ENCODE results near the gene GSTK1. TPM values are rescaled to one million over a fixed set of nuclear protein-coding genes. Genes with fewer than 3 reads are reported as not detected.

GSTK1 gene
- total RNA-seq, 8 experiments from 2014 or later: 18.0 to 189 (median 46.9) TPM

GRCh38 chr7:143240291-143241168, 22.7 kb upstream of the GSTK1 start:
- Histone ChIP-seq H3K27ac (no peak overlapping the region), H3K4me1 (replicated peaks in 1 of 2) (peaks cover 16 to 18% of the 10 kb centered on the region in 2 donors), H3K4me3 (no peak overlapping the region)
- in situ Hi-C loops (cut with MboI; ENCODE audit: low pct_unique_long_range_greater_than_20kb in 2 of 9, low sequenced_read_pairs in 9 of 9, unreplicated experiment in 9 of 9): loop anchor here in 2 of 9 experiments (25.0 kb wide), 1 partner anchor 172 kb away; the partner anchor contains the start of gene EPHA1 (in 2 of the 2)
- ATAC-seq (replicated peaks in 6 of 8): peak; percentile 81 to 98 (median 88)
- 0 to 90% (median 13%) methylated on average over 2 to 9 of the region's 9 CpGs; no CpG with 5 or more reads in 1 of the 10 experiments for WGBS, 10 experiments

GRCh38 chr7:143242306-143242705, 20.9 kb upstream of the GSTK1 start:
- in situ Hi-C loops (cut with MboI; ENCODE audit: low pct_unique_long_range_greater_than_20kb in 2 of 9, low sequenced_read_pairs in 9 of 9, unreplicated experiment in 9 of 9): loop anchor here in 2 of 9 experiments (25.0 kb wide), 1 partner anchor 170 kb away; the partner anchor contains the start of gene EPHA1 (in 2 of the 2)
- ATAC-seq (replicated peaks in 6 of 8): no peak
- Histone ChIP-seq H3K4me1 (replicated peaks in 1 of 2) (peaks cover 16 to 18% of the 10 kb centered on the region in 2 donors), H3K27ac (no peak overlapping the region), H3K4me3 (no peak overlapping the region)
- 0 to 93% (median 83%) methylated on average over 2 to 11 of the region's 11 CpGs; no CpG with 5 or more reads in 1 of the 10 experiments for WGBS, 10 experiments

- Histone ChIP-seq H3K27ac (no peak overlapping the region), H3K4me1 (replicated peaks in 1 of 2) (peaks cover 16 to 18% of the 10 kb centered on the region in 2 donors), H3K4me3 (no peak overlapping the region)
- 14 to 92% (median 43%) methylated on average over 3 to 7 of the region's 7 CpGs; no CpG with 5 or more reads in 2 of the 10 experiments for WGBS, 10 experiments
- ATAC-seq (replicated peaks in 6 of 8): peak in 4 of 8 experiments; percentile 16 to 37 (median 25)
- in situ Hi-C loops (cut with MboI; ENCODE audit: low pct_unique_long_range_greater_than_20kb in 2 of 9, low sequenced_read_pairs in 9 of 9, unreplicated experiment in 9 of 9): loop anchor here in 2 of 9 experiments (25.0 kb wide), 1 partner anchor 169 kb away; the partner anchor contains the start of gene EPHA1 (in 2 of the 2)
These were observed 20.1 kb upstream of the GSTK1 start for GRCh38 chr7:143243111-143243510.

GRCh38 chr7:143243614-143244013, 19.6 kb upstream of the GSTK1 start:
- WGBS, 10 experiments: 0 to 62% (median 6%) methylated on average over 1 to 3 of the region's 3 CpGs; no CpG with 5 or more reads in 2 of the 10 experiments
- in situ Hi-C loops (cut with MboI; ENCODE audit: low pct_unique_long_range_greater_than_20kb in 2 of 9, low sequenced_read_pairs in 9 of 9, unreplicated experiment in 9 of 9): loop anchor here in 2 of 9 experiments (25.0 kb wide), 1 partner anchor 169 kb away; the partner anchor contains the start of gene EPHA1 (in 2 of the 2)
- ATAC-seq (replicated peaks in 6 of 8): peak in 5 of 8 experiments; percentile 61 to 83 (median 77)
- H3K4me3 ChIP-seq: no peak overlapping the region
- H3K4me1 ChIP-seq (replicated peaks in 1 of 2): peaks cover 16 to 18% of the 10 kb centered on the region in 2 donors
- no peak overlapping the region for H3K27ac ChIP-seq

GRCh38 chr7:143244321-143244720, 18.9 kb upstream of the GSTK1 start:
- in situ Hi-C loops (cut with MboI; ENCODE audit: low pct_unique_long_range_greater_than_20kb in 2 of 9, low sequenced_read_pairs in 9 of 9, unreplicated experiment in 9 of 9): loop anchor here in 2 of 9 experiments (25.0 kb wide), 1 partner anchor 168 kb away; the partner anchor contains the start of gene EPHA1 (in 2 of the 2)
- Histone ChIP-seq H3K27ac (no peak overlapping the region), H3K4me3 (no peak overlapping the region), H3K4me1 (replicated peaks in 1 of 2) (peaks cover 16 to 18% of the 10 kb centered on the region in 2 donors)
- no peak for ATAC-seq (replicated peaks in 6 of 8)
- 0 to 60% (median 18%) methylated on average over 1 of the region's 1 CpG; no CpG with 5 or more reads in 6 of the 10 experiments for whole genome bisulfite sequencing, 10 experiments

GRCh38 chr7:143245123-143245522, 18.1 kb upstream of the GSTK1 start:
- in situ Hi-C loops (cut with MboI; ENCODE audit: low pct_unique_long_range_greater_than_20kb in 2 of 9, low sequenced_read_pairs in 9 of 9, unreplicated experiment in 9 of 9): loop anchor here in 2 of 9 experiments (25.0 kb wide), 1 partner anchor 167 kb away; the partner anchor contains the start of gene EPHA1 (in 2 of the 2)
- no peak for ATAC-seq (replicated peaks in 6 of 8)
- 13 to 100% (median 79%) methylated on average over 1 to 3 of the region's 3 CpGs for WGBS, 10 experiments
- H3K4me3 ChIP-seq: no peak overlapping the region
- peaks cover 16 to 18% of the 10 kb centered on the region in 2 donors for H3K4me1 ChIP-seq (replicated peaks in 1 of 2)
- no peak overlapping the region for H3K27ac ChIP-seq

- H3K4me1 ChIP-seq (replicated peaks in 1 of 2): peaks cover 13 to 15% of the 10 kb centered on the region in 2 donors
- 30 to 100% (median 57%) methylated on average over 1 of the region's 1 CpG; no CpG with 5 or more reads in 3 of the 10 experiments for WGBS, 10 experiments
- H3K27ac ChIP-seq: no peak overlapping the region
- in situ Hi-C loops (cut with MboI; ENCODE audit: low pct_unique_long_range_greater_than_20kb in 2 of 9, low sequenced_read_pairs in 9 of 9, unreplicated experiment in 9 of 9): loop anchor here in 2 of 9 experiments (25.0 kb wide), 1 partner anchor 165 kb away; the partner anchor contains the start of gene EPHA1 (in 2 of the 2)
- H3K4me3 ChIP-seq: no peak overlapping the region
- ATAC-seq (replicated peaks in 6 of 8): no peak
These were observed 15.9 kb upstream of the GSTK1 start for GRCh38 chr7:143247372-143247771.

- peak in 2 of 8 experiments; percentile 99 for ATAC-seq (replicated peaks in 6 of 8)
These were observed 14.4 kb upstream of the GSTK1 start for GRCh38 chr7:143248761-143249354.

GRCh38 chr7:143250199-143250598, 13.0 kb upstream of the GSTK1 start:
- in situ Hi-C loops (cut with MboI; ENCODE audit: low pct_unique_long_range_greater_than_20kb in 2 of 9, low sequenced_read_pairs in 9 of 9, unreplicated experiment in 9 of 9): no loop called here
- no peaks in the 10 kb centered on the region for H3K4me1 ChIP-seq (replicated peaks in 1 of 2)
- no peak overlapping the region for H3K27ac ChIP-seq
- H3K4me3 ChIP-seq: no peak overlapping the region
- ATAC-seq (replicated peaks in 6 of 8): no peak

More at GRCh38 chr7:143248761-143249354, 14.4 kb upstream of the GSTK1 start:
- no peak overlapping the region for H3K27ac ChIP-seq
- H3K4me3 ChIP-seq: no peak overlapping the region
- WGBS, 10 experiments: 11 to 100% (median 73%) methylated on average over 1 to 2 of the region's 2 CpGs; no CpG with 5 or more reads in 4 of the 10 experiments
- in situ Hi-C loops (cut with MboI; ENCODE audit: low pct_unique_long_range_greater_than_20kb in 2 of 9, low sequenced_read_pairs in 9 of 9, unreplicated experiment in 9 of 9): loop anchor here in 2 of 9 experiments (25.0 kb wide), 1 partner anchor 163 kb away; the partner anchor contains the start of gene EPHA1 (in 2 of the 2)
- H3K4me1 ChIP-seq (replicated peaks in 1 of 2): peaks cover 3 to 5% of the 10 kb centered on the region in 2 donors

- WGBS, 10 experiments: 62 to 100% (median 89%) methylated on average over 1 of the region's 1 CpG; no CpG with 5 or more reads in 1 of the 10 experiments
These were observed 12.4 kb upstream of the GSTK1 start for GRCh38 chr7:143250822-143251221.

GRCh38 chr7:143252006-143252405, 11.2 kb upstream of the GSTK1 start:
- WGBS, 10 experiments: 83 to 100% (median 97%) methylated on average over 1 to 2 of the region's 2 CpGs; no CpG with 5 or more reads in 6 of the 10 experiments
- Histone ChIP-seq H3K4me1 (replicated peaks in 1 of 2) (no peaks in the 10 kb centered on the region), H3K4me3 (no peak overlapping the region), H3K27ac (no peak overlapping the region)
- no peak for ATAC-seq (replicated peaks in 6 of 8)
- in situ Hi-C loops (cut with MboI; ENCODE audit: low pct_unique_long_range_greater_than_20kb in 2 of 9, low sequenced_read_pairs in 9 of 9, unreplicated experiment in 9 of 9): no loop called here

More at GRCh38 chr7:143250822-143251221, 12.4 kb upstream of the GSTK1 start:
- in situ Hi-C loops (cut with MboI; ENCODE audit: low pct_unique_long_range_greater_than_20kb in 2 of 9, low sequenced_read_pairs in 9 of 9, unreplicated experiment in 9 of 9): no loop called here
- Histone ChIP-seq H3K4me1 (replicated peaks in 1 of 2) (no peaks in the 10 kb centered on the region), H3K27ac (no peak overlapping the region), H3K4me3 (no peak overlapping the region)
- no peak for ATAC-seq (replicated peaks in 6 of 8)

GRCh38 chr7:143255564-143255963, 7.7 kb upstream of the GSTK1 start:
- ATAC-seq (replicated peaks in 6 of 8): no peak
- 41 to 100% (median 89%) methylated on average over 1 to 3 of the region's 3 CpGs; no CpG with 5 or more reads in 2 of the 10 experiments for whole genome bisulfite sequencing, 10 experiments
- Histone ChIP-seq H3K4me1 (replicated peaks in 1 of 2) (no peaks in the 10 kb centered on the region), H3K27ac (no peak overlapping the region), H3K4me3 (no peak overlapping the region)
- in situ Hi-C loops (cut with MboI; ENCODE audit: low pct_unique_long_range_greater_than_20kb in 2 of 9, low sequenced_read_pairs in 9 of 9, unreplicated experiment in 9 of 9): no loop called here

All from motor neuron (in vitro differentiated cells).